PC-9 (cell line): ENCODE measurements around the gene CDH20. TPM values are rescaled to one million over a fixed set of nuclear protein-coding genes. Genes with fewer than 3 reads are reported as not detected.

ENCODE experiments used
- BruUV-seq: library from RNA; stranded (reverse); fragments of 400-500 nt; replicated peaks from 2 replicates; lab custom pipeline; 2021; lab: Mats Ljungman, UMichigan
- CTCF ChIA-PET: fragments of 300-600 bp; sonication (Branson Sonifier 250); formaldehyde crosslinking; loops from one replicate; lab custom pipeline; 2022; ENCODE audit warnings: antibody characterized with exemption; lab: Charles Lee
- POLR2A ChIA-PET: fragments of 300-600 bp; sonication (Branson Sonifier 250); formaldehyde crosslinking; loops from one replicate; lab custom pipeline; 2022; ENCODE audit warnings: antibody characterized with exemption; ENCODE audit not compliant: unreplicated experiment; lab: Charles Lee
- DNase-seq, 2 experiments: peaks; one replicate each; pipeline versions ENCODE4 v3.0.0 to v3.0.0-alpha.2; 2015 to 2022; ENCODE audit warnings: mixed read lengths in 1 of 2
- H2AFZ ChIP-seq: fragments of 200-600 bp; sonication (generic); 2 replicates; pipeline ENCODE4 v1.8.1; 2017; ENCODE audit warnings: antibody characterized with exemption
- H3F3A ChIP-seq: fragments of 200-600 bp; sonication (generic); 2 replicates; pipeline ENCODE4 v1.8.1; 2017; ENCODE audit warnings: antibody characterized with exemption, mild to moderate bottlenecking, low read depth; ENCODE audit not compliant: insufficient read depth
- H3K27ac ChIP-seq: fragments of 200-600 bp; sonication (generic); 2 replicates; pipeline ENCODE4 v1.6.1; 2016; ENCODE audit warnings: mixed run types
- H3K27me3 ChIP-seq: fragments of 200-600 bp; sonication (generic); 2 replicates; pipeline ENCODE4 v1.6.1; 2016; ENCODE audit warnings: low read depth, mixed run types; ENCODE audit not compliant: insufficient read depth
- H3K36me3 ChIP-seq: fragments of 200-600 bp; sonication (generic); 2 replicates; pipeline ENCODE4 v1.6.1; 2016; ENCODE audit warnings: low read depth, mixed run types
- H3K4me1 ChIP-seq: fragments of 200-600 bp; sonication (generic); replicated peaks from 2 replicates; pipeline ENCODE4 v1.6.1; 2016; ENCODE audit warnings: mixed run types; ENCODE audit not compliant: insufficient read depth
- H3K4me2 ChIP-seq: fragments of 200-600 bp; sonication (generic); 2 replicates; pipeline ENCODE4 v1.6.1; 2017; ENCODE audit warnings: mixed run types
- H3K4me3 ChIP-seq: fragments of 200-600 bp; sonication (generic); 2 replicates; pipeline ENCODE4 v1.6.1; 2016; ENCODE audit warnings: mixed run types
- H3K79me2 ChIP-seq: fragments of 200-600 bp; sonication (generic); 2 replicates; pipeline ENCODE4 v1.6.1; 2017; ENCODE audit warnings: low read depth, mixed run types
- H3K9me2 ChIP-seq: fragments of 200-600 bp; sonication (generic); 2 replicates; pipeline ENCODE4 v1.8.1; 2017; ENCODE audit warnings: mild to moderate bottlenecking; ENCODE audit not compliant: insufficient read depth
- H3K9me3 ChIP-seq: fragments of 200-600 bp; sonication (generic); 2 replicates; pipeline ENCODE4 v1.8.1; 2016; ENCODE audit warnings: low read depth; ENCODE audit not compliant: insufficient read depth
- H4K20me1 ChIP-seq: fragments of 200-600 bp; sonication (generic); 2 replicates; pipeline ENCODE4 v1.8.1; 2017; ENCODE audit not compliant: insufficient read depth
- CTCF ChIP-seq: fragments of 200-600 bp; sonication (generic); conservative IDR thresholded peaks from 2 replicates; pipeline ENCODE4 v1.6.1; 2017; ENCODE audit warnings: mixed run types, antibody characterized with exemption, mild to moderate bottlenecking, moderate library complexity
- EZH2 ChIP-seq: fragments of 200-600 bp; sonication (generic); IDR thresholded peaks from 2 replicates; pipeline ENCODE4 v1.8.0; 2017; ENCODE audit warnings: antibody characterized with exemption, low read depth
- intact Hi-C: fragments of 100-400 bp; cut with micrococcal nuclease; formaldehyde crosslinking; loops from one replicate; pipeline ENCODE4 v1.10.0; 2022; ENCODE audit not compliant: unreplicated experiment
- total RNA-seq: library from RNA; stranded (reverse); gene quantifications from 2 replicates; pipeline ENCODE4 v1.2.3, GENCODE V29; 2021

The CDH20 gene
- total RNA-seq, 1 experiment from 2014 or later: not detected

DNA sequence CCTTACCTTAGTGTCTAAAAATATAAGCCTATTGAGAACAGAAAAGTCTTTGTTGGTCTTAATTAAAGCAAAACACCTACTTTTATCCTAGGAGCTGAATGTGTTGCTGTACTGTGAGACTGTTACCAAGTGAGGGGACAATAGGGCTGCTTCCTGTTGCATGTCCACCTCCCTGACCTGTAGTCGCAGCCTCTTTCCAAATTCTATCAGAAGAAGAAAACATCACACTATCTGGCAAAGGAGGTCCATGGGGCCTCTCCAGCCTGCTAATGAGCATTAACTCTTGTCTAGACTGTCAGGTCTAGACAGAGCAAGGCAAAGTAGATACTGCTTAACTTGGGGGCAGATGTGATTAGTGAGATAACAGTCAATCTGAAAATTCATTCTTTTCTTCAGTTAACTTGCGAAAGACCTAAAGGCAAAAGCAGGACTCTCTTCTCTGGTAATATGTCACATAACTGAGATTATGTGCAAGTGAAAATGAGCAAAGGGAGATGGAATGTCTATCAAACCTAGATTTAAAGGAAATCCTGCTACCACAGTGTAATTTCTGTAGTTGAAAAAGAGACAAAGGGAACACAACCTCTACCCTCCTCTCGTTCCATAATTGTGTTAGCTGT lies 66.9 kb downstream of the CDH20 start:
- Histone ChIP-seq H3K36me3 (no peaks in the 10 kb centered on the region), H3K9me3 (no peaks in the 10 kb centered on the region), H2AFZ (no peak overlapping the region), H3K9me2 (no peaks in the 10 kb centered on the region), H3K4me2 (no peak overlapping the region), H3K27me3 (no peaks in the 10 kb centered on the region), H3F3A (no peaks in the 10 kb centered on the region), H3K4me1 (no peaks in the 10 kb centered on the region), H3K79me2 (no peaks in the 10 kb centered on the region), H3K27ac (no peak overlapping the region), H3K4me3 (no peak overlapping the region), H4K20me1 (no peaks in the 10 kb centered on the region)
- no peak for DNase-seq
- ChIA-PET POLR2A (no interaction called here), CTCF (no interaction called here)
- TF ChIP-seq CTCF: no peak
- BruUV-seq: no TSS peak
- intact Hi-C loops: no loop called here

- no peaks in the 10 kb centered on the region for H4K20me1 ChIP-seq
- no peak overlapping the region for H2AFZ ChIP-seq
- no peak overlapping the region for H3K4me2 ChIP-seq
- intact Hi-C loops: no loop called here
- ChIA-PET CTCF (no interaction called here), POLR2A (no interaction called here)
- H3K27ac ChIP-seq: no peak overlapping the region
- H3K9me2 ChIP-seq: no peaks in the 10 kb centered on the region
- no TSS peak for BruUV-seq
- no peaks in the 10 kb centered on the region for H3F3A ChIP-seq
- H3K4me1 ChIP-seq: no peaks in the 10 kb centered on the region
- no peak overlapping the region for H3K4me3 ChIP-seq
- H3K9me3 ChIP-seq: no peaks in the 10 kb centered on the region
- H3K36me3 ChIP-seq: no peaks in the 10 kb centered on the region
- TF ChIP-seq CTCF: no peak
- no peak for TF ChIP-seq EZH2
- DNase-seq: no peak
- no peaks in the 10 kb centered on the region for H3K79me2 ChIP-seq
- no peaks in the 10 kb centered on the region for H3K27me3 ChIP-seq
Measured at GRCh38 chr18:61400716-61401115, 67.5 kb downstream of the CDH20 start.

DNA sequence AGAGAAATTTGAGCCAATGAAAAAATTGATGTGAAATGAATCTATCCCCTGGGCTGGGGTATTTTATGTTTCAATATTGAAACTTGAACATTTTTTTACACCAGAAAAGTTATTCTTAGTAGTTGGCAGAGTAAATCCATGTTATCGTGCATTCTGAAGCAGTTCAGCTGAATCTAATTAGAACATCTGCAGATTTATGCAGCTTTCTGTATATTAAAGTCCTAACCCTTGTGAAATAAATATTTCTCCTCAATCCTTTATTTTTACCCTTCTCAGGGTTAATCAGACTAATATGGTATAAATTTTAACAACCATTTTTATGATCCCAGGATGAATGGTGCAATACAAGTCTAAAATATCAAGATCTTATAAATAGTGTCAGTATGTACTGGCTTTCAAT lies 69.5 kb downstream of the CDH20 start:
- POLR2A ChIA-PET: no interaction called here
- Histone ChIP-seq H3K4me3 (no peak overlapping the region), H3K27me3 (no peaks in the 10 kb centered on the region), H3K36me3 (no peaks in the 10 kb centered on the region), H2AFZ (no peak overlapping the region), H3K79me2 (no peaks in the 10 kb centered on the region), H4K20me1 (no peaks in the 10 kb centered on the region), H3K4me1 (no peaks in the 10 kb centered on the region), H3K9me2 (no peaks in the 10 kb centered on the region), H3K27ac (no peak overlapping the region), H3K9me3 (no peaks in the 10 kb centered on the region), H3F3A (no peaks in the 10 kb centered on the region), H3K4me2 (no peak overlapping the region)
- no TSS peak for BruUV-seq
- TF ChIP-seq EZH2 (no peak), CTCF (no peak)
- CTCF ChIA-PET: no interaction called here
- intact Hi-C loops: no loop called here
- DNase-seq: no peak
